AG10803 (cell line): ENCODE data around the gene ITPR2.

ENCODE experiments used
- DNase-seq: peaks from one replicate; pipeline ENCODE4 v3.0.0; 2010; ENCODE audit warnings: low read depth
- H3K4me3 ChIP-seq: 2 replicates; pipeline ENCODE4 v1.5.1; 2011; ENCODE audit warnings: mild to moderate bottlenecking, low read length, control low read depth
- TF ChIP-seq, protein P1 (sequence below): conservative IDR thresholded peaks from 2 replicates; pipeline ENCODE4 v1.5.1; 2011; ENCODE audit warnings: mild to moderate bottlenecking, low read length, control low read depth, inconsistent platforms

The ITPR2 gene

DNA sequence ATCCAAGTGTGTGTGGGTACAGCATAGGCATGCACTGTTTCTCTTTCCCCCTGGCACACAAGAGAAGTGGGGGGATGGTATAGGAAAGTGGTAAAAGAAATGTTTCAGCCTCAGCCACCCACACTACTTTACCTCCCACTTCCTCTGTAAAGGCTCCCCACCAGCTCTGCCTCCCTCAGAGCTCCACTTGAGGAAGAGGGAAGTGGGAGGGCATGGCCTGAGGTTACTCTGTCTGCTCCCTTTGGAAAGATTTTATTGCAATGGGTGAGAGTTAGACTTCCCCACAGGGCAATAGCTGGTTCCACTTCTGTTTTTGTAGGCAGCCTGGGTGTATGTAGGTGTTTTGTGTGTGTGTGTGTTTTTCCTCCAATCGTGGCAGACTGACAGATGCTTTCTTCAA is 492.3 kb downstream of the ITPR2 start:
- no peak for DNase-seq
- TF ChIP-seq, protein P1, sequence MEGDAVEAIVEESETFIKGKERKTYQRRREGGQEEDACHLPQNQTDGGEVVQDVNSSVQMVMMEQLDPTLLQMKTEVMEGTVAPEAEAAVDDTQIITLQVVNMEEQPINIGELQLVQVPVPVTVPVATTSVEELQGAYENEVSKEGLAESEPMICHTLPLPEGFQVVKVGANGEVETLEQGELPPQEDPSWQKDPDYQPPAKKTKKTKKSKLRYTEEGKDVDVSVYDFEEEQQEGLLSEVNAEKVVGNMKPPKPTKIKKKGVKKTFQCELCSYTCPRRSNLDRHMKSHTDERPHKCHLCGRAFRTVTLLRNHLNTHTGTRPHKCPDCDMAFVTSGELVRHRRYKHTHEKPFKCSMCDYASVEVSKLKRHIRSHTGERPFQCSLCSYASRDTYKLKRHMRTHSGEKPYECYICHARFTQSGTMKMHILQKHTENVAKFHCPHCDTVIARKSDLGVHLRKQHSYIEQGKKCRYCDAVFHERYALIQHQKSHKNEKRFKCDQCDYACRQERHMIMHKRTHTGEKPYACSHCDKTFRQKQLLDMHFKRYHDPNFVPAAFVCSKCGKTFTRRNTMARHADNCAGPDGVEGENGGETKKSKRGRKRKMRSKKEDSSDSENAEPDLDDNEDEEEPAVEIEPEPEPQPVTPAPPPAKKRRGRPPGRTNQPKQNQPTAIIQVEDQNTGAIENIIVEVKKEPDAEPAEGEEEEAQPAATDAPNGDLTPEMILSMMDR = no peak
- H3K4me3 ChIP-seq = no peak overlapping the region

DNA sequence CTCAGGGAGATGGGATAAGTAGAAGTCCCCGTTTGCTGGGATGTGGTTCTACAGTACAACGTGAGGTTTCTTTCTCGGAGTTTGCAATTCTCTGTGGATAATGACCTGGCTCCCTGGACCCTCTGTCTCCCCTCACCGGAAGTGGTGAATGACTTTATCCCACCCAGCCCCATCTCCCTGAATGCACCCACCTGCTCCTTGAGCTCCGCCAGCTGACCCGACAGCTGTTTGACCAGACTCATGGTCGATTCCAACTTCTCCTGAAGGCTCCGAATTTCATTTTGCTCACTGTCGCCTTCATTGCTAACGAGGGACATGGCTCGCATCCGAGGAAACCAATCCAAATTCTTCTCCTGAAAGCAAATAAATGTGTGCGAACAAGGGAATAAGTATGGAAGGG is 493.0 kb downstream of the ITPR2 start:
- no peak for DNase-seq
- TF ChIP-seq, protein P1 = no peak

DNA sequence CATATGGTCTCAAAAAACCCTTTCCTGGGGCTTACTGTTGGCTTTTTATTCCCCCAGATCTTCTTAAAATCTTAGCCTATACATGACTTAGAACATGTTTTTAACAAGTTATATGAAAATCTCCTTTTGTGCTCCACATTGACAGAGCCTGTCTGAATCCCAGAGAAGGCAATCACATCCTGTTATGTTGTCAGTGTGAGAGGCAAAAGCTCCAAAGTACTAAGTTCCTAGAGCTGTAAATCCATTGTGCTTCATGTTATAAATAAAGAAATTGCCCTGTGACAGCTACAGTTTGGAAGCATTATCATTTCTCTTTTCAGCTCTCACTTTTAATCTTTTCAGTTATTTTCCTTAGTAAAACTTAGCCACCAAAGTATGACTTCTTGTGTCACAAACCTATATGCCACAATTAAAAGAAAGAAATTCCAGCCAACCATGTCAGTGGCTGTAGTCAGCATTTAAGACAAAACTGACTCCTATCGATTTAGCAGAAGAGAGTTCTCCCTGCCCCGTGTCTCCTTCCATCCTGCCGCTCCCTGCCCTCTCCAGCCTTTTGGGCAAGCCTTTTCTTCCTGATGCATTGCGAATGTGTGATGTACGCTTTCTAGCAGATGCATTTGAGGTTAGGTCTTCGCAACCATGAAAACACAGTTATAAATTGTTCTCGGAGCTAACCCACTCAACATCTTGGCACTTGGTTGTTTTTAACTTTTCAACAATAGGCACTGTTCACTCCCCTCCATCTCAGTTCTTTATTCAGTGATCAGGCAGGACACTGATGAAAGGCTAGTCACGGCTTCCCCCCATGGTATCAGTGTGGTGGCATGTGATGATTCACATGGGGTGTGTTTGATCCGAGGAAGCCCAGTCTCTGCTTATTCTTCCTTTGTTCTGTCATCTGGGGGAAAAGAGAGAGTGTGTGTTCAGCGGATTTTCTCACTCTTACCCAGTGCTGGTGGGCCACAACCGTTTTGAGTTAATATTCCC is 494.1 kb downstream of the ITPR2 start:
- no peak overlapping the region for H3K4me3 ChIP-seq
- DNase-seq = peak; percentile 20
- TF ChIP-seq, protein P1 = no peak

More for the DNA sequence above, 493.0 kb downstream of the ITPR2 start:
- no peak overlapping the region for H3K4me3 ChIP-seq

DNA sequence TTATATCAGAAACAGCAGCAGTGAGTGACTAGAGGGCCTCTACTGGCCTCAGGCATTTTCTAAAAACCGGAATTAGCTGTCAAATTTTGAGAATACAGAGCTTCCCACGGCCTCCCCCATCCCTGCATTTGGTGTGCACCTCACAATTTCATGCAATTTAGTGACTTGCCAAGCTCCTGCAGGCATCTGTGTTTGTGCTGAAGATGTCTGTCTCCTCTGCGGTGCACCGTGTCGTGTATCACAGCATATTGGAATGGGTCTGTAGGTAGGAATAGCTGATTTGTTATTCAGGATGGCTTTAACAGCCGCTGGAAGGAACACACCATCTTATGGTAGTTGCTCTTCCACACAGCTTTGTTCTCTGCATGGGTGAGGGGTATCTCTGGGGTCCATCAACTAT is 497.3 kb downstream of the ITPR2 start:
- no peak for DNase-seq
- TF ChIP-seq, protein P1 = no peak
- no peak overlapping the region for H3K4me3 ChIP-seq

DNA sequence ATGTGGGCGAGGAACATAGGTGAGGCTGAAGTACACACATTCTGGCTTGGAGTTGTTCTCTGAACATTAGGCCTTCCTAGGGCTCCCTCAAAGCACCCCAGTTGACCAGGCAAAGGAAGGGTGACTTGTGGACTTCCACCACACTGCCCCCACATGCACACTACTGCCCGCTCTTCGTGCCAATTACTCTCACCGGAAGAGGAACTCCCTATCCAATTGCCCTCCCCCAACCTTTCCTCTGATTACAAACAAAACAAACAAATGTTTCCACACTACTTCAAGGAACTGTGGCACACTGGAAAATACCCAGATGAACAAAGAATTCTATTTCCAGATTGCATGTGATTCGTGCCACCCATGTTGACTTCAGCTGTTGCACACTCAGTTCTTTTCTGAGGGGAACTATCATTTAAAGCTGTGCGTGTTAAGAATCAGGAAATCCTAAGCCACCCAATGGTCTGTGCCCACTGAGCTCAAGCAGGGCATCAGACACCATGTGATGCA is 498.3 kb downstream of the ITPR2 start:
- TF ChIP-seq, protein P1 = no peak

DNA sequence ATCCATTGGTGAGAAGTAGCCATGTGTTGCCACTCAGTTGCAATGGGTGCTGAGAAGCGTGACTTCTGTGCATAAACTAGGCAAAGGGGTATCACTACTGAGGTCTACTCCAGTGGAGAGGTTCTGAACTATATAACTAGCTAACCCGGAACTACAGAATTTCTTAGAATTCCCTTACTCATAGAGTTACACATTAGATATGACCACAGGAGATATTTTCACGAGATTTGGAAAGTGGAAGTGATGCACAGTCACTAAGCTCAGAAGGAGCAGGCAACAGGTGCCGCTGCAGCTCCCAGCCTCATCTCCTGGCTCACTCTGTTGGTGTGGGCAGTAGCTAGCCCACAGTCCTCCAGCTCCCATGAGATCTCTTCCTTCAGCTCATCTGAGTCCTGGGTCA is 501.0 kb downstream of the ITPR2 start:
- DNase-seq = no peak
- H3K4me3 ChIP-seq = no peak overlapping the region
- TF ChIP-seq, protein P1 = no peak

More for the DNA sequence above, 498.3 kb downstream of the ITPR2 start:
- DNase-seq = no peak
- no peak overlapping the region for H3K4me3 ChIP-seq

DNA sequence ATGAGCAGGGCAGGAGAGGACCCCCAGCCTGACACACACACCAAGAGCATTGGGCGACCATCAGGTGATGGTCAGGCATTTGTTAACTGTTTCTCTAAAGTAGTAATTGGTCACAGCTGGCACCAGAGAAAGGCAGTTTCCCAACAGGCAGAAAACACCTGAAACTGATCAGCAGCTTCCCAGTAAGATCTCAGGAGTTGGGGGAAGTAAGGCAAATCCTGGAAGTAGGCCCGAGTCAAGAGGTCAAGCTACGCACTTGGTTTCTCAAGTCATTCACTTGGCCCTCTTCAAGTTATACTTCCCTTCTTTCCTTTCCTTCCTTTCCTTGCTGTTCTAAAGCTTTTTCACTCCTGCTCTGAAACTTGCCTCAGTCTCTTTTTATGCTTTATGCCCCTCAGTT is 501.9 kb downstream of the ITPR2 start:
- no peak overlapping the region for H3K4me3 ChIP-seq
- DNase-seq = no peak
- TF ChIP-seq, protein P1 = no peak
